ENCODE measurements around the gene SLC23A2.
"Not testable (repeated sequence)": the region's sequence is repeated elsewhere in the genome, so short reads cannot be mapped to it uniquely, and the experiment has no call there.

Gene SLC23A2

GRCh38 chr20:5004825-5005224 is 3.5 kb upstream of the SLC23A2 start:
- DNase-seq, result not testable (repeated sequence)

GRCh38 chr20:5003626-5004025 is 2.3 kb upstream of the SLC23A2 start:
- DNase-seq, result no peak

GRCh38 chr20:5002077-5002413 is 735 bp upstream of the SLC23A2 start:
- peak; percentile 6 for DNase-seq

- DNase-seq, result peak; percentile 27
Observed at GRCh38 chr20:5000263-5001173, 792 bp downstream of the SLC23A2 start.

GRCh38 chr20:4999788-5000187 is 1.5 kb downstream of the SLC23A2 start:
- DNase-seq, result no peak

- DNase-seq, result peak; percentile 18
Observed at GRCh38 chr20:4998160-4998651, 3.1 kb downstream of the SLC23A2 start.

GRCh38 chr20:4997222-4997621 is 4.1 kb downstream of the SLC23A2 start:
- no peak for DNase-seq

- DNase-seq, result peak; percentile 41
Observed at GRCh38 chr20:4989570-4989969, 11.7 kb downstream of the SLC23A2 start.

GRCh38 chr20:4987130-4987529 is 14.2 kb downstream of the SLC23A2 start:
- no peak for DNase-seq

- no peak for DNase-seq
Observed at GRCh38 chr20:4985658-4986057, 15.7 kb downstream of the SLC23A2 start.

GRCh38 chr20:4982281-4982680 is 19.0 kb downstream of the SLC23A2 start:
- no peak for DNase-seq

- no peak for DNase-seq
Observed at GRCh38 chr20:4979841-4980410, 21.4 kb downstream of the SLC23A2 start.

- no peak for DNase-seq
Observed at GRCh38 chr20:4978050-4978918, 23.0 kb downstream of the SLC23A2 start.

- DNase-seq, result not testable (repeated sequence)
Observed at GRCh38 chr20:4976014-4976413, 25.3 kb downstream of the SLC23A2 start.

- DNase-seq, result peak; percentile 65
Observed at GRCh38 chr20:4973330-4974097, 27.8 kb downstream of the SLC23A2 start.

- DNase-seq, result no peak
Observed at GRCh38 chr20:4972506-4973251, 28.6 kb downstream of the SLC23A2 start.

GRCh38 chr20:4971064-4971463 is 30.2 kb downstream of the SLC23A2 start:
- DNase-seq, result no peak

- no peak for DNase-seq
Observed at GRCh38 chr20:4967752-4968477, 33.4 kb downstream of the SLC23A2 start.

- no peak for DNase-seq
Observed at GRCh38 chr20:4966826-4967751, 34.2 kb downstream of the SLC23A2 start.

Data from activated CD4-positive, alpha-beta T cell treated with anti-CD3 and anti-CD28 coated beads for 48 hours (primary cell).